ENCODE data around the gene RAB37. TPM values are rescaled to one million over a fixed set of nuclear protein-coding genes. Genes with fewer than 3 reads are reported as not detected.

RAB37 gene
- total RNA-seq, 1 experiment from 2014 or later: 2.5 TPM

DNA sequence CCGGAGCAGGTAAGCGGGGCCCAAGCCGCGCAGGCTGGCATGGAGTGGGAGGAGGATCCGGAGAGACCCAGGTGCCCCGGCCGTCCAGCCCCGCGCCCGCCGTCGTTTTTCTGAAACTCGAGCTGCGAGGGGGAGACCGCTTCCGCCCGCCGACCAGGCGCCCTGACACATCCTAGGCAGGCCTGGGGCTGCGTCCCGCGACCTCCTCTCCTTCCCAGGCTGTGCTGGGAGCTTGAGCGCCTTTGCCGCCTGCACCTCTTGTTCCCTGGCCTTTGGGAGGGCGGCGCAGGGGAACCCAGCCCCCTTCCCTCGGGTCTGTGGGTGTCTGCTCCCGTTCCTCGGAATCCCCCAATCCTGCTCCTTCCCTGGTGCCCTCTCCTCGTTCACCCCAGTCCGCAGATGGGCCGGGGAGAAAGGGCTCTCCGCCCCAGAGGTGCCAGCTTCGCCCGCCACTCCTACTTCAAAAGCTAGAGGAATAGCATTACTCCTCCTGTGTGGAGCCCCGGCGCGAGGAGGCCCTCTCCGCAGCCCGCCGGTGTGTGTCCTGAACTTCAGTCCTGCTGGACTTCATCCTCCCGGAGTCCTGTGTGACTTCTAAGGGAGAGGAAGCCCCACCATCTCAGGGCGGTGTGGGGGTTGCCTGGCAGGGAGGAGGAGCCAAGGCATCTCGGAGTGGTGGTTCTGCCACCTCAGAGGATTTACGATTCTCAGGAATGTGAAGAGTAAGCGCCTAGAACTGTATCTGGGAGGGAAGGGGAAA lies 12.4 kb downstream of the RAB37 start:
- H3K27ac ChIP-seq (ENCODE audit: insufficient read length, low read depth, low read length): no peak overlapping the region

More for the DNA sequence above, 12.4 kb downstream of the RAB37 start:
- Mint-ChIP-seq H3K36me3 (ENCODE audit: insufficient read depth in 1 of 3, low read depth in 3 of 3) (peaks cover 12 to 24% (median 17%) of the 10 kb centered on the region in 3 experiments), H3K9me3 (no peaks in the 10 kb centered on the region), H3K4me1 (peaks cover 59 to 65% of the 10 kb centered on the region in 2 experiments), H3K27ac (peak overlapping the region in 2 of 3 experiments; percentile 79 to 85; a peak in 2 of 7 replicates), H3K27me3 (ENCODE audit: low read depth) (peaks cover 5% of the 10 kb centered on the region), H3K4me3 (peak overlapping the region; percentile 89 to 93)
- no peak for DNase-seq
- no peak overlapping the region for H2BK15ac ChIP-seq (ENCODE audit: low read depth, low read length)
- peaks cover 9% of the 10 kb centered on the region; the same call in 1 of the 2 replicates for H3K79me2 ChIP-seq (ENCODE audit: insufficient read depth, low read length)
- no peak overlapping the region for H2AK5ac ChIP-seq (ENCODE audit: insufficient read length, low read length)
- H3K27me3 ChIP-seq (ENCODE audit: insufficient read depth, low read length): no peaks in the 10 kb centered on the region
- no peak overlapping the region for H3K4ac ChIP-seq (ENCODE audit: low read depth, low read length)
- H2BK5ac ChIP-seq (ENCODE audit: insufficient read length, low read length): no peak overlapping the region
- peaks cover 3% of the 10 kb centered on the region for H3K79me1 ChIP-seq (ENCODE audit: insufficient read depth, low read depth, low read length, poor library complexity, severe bottlenecking)
- H4K8ac ChIP-seq (replicated peaks; ENCODE audit: insufficient read length, low read depth, low read length): no peak overlapping the region
- peaks cover 9% of the 10 kb centered on the region for H3K23me2 ChIP-seq (ENCODE audit: insufficient read length, low read depth, low read length, poor library complexity, severe bottlenecking)
- TF ChIP-seq, protein P1, sequence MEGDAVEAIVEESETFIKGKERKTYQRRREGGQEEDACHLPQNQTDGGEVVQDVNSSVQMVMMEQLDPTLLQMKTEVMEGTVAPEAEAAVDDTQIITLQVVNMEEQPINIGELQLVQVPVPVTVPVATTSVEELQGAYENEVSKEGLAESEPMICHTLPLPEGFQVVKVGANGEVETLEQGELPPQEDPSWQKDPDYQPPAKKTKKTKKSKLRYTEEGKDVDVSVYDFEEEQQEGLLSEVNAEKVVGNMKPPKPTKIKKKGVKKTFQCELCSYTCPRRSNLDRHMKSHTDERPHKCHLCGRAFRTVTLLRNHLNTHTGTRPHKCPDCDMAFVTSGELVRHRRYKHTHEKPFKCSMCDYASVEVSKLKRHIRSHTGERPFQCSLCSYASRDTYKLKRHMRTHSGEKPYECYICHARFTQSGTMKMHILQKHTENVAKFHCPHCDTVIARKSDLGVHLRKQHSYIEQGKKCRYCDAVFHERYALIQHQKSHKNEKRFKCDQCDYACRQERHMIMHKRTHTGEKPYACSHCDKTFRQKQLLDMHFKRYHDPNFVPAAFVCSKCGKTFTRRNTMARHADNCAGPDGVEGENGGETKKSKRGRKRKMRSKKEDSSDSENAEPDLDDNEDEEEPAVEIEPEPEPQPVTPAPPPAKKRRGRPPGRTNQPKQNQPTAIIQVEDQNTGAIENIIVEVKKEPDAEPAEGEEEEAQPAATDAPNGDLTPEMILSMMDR (conservative IDR thresholded peaks at IDR 0.05): no peak
- H2AFZ ChIP-seq (ENCODE audit: low read length): no peak overlapping the region
- H3K23ac ChIP-seq (ENCODE audit: insufficient read length, low read depth, low read length): no peak overlapping the region
- no peak overlapping the region for H2BK120ac ChIP-seq (ENCODE audit: low read depth, low read length, poor library complexity, severe bottlenecking)
- H4K20me1 ChIP-seq (ENCODE audit: control insufficient read depth, insufficient read depth, insufficient read length): no peaks in the 10 kb centered on the region
- peaks cover 11% of the 10 kb centered on the region for H3K4me1 ChIP-seq (ENCODE audit: insufficient read depth, low read length)
- H4K91ac ChIP-seq (ENCODE audit: insufficient read length, low read depth, low read length): no peak overlapping the region
- no peak overlapping the region for H3K56ac ChIP-seq (ENCODE audit: insufficient read length, low read depth, low read length)
- WGBS (ENCODE audit: extremely low coverage, insufficient read length, low lambda C conversion rate): no CpG with 5 or more reads among the region's 46 CpGs
- H4K5ac ChIP-seq (ENCODE audit: insufficient read length, low read depth, low read length): no peak overlapping the region
- peak overlapping the region; percentile 83 for H3K14ac ChIP-seq (ENCODE audit: insufficient read depth, low read length)
- H2BK12ac ChIP-seq (ENCODE audit: insufficient read length, low read depth, low read length): no peak overlapping the region
- H3K9ac ChIP-seq (ENCODE audit: extremely low read depth, insufficient read length, low read length): peak overlapping the region; percentile 77
- H3K18ac ChIP-seq (ENCODE audit: insufficient read length, low read depth, low read length): no peak overlapping the region
- H2BK20ac ChIP-seq (ENCODE audit: low read depth, low read length, poor library complexity, severe bottlenecking): no peak overlapping the region
- H3T11ph ChIP-seq (ENCODE audit: low read length): no peak overlapping the region
- no peaks in the 10 kb centered on the region for H3K9me3 ChIP-seq (ENCODE audit: control insufficient read depth, low read depth, low read length)
- peak overlapping the region; percentile 69 for H3K4me2 ChIP-seq (ENCODE audit: insufficient read depth, insufficient read length, low read length)

Measured in H9 (cell line).